Stimulated activated CD4-positive, alpha-beta T cell treated with anti-CD3 and anti-CD28 coated beads, Interleukin-4, amount 100 ng/mL, for 48 hours (primary cell): Measurements from ENCODE around the gene FTL.

Experiments
- DNase-seq, 2 donors: peaks; one replicate each; pipeline ENCODE4 v3.0.0-alpha.2; 2020; ENCODE audit warnings: low read depth in 2 of 2

Gene FTL

DNA sequence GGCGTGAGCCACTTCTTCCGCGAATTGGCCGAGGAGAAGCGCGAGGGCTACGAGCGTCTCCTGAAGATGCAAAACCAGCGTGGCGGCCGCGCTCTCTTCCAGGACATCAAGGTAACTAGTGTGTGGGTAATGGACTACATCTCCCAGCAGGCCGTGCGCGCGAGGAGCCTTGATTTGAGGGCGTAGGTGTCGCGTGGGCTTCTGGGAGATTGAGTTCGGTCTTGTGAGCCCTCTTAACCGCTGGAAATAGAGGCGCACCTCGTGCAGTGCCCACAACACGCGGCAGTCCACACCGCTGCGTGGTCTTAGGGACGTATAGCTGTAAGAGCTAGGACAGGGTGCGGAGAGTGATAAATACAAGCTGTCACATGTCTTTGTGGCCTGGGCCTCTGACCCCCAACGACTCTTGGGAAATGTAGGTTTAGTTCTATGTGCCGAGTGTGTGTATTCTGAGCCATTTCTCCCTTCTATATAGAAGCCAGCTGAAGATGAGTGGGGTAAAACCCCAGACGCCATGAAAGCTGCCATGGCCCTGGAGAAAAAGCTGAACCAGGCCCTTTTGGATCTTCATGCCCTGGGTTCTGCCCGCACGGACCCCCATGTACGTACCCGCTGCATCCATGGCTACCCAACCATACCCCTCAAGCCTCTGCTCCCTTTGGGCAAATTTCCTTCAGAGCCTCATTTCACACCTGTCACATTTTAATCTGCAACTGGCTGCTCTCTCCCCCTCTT is 864 bp downstream of the FTL start:
- DNase-seq, result peak; percentile 86 to 88

DNA sequence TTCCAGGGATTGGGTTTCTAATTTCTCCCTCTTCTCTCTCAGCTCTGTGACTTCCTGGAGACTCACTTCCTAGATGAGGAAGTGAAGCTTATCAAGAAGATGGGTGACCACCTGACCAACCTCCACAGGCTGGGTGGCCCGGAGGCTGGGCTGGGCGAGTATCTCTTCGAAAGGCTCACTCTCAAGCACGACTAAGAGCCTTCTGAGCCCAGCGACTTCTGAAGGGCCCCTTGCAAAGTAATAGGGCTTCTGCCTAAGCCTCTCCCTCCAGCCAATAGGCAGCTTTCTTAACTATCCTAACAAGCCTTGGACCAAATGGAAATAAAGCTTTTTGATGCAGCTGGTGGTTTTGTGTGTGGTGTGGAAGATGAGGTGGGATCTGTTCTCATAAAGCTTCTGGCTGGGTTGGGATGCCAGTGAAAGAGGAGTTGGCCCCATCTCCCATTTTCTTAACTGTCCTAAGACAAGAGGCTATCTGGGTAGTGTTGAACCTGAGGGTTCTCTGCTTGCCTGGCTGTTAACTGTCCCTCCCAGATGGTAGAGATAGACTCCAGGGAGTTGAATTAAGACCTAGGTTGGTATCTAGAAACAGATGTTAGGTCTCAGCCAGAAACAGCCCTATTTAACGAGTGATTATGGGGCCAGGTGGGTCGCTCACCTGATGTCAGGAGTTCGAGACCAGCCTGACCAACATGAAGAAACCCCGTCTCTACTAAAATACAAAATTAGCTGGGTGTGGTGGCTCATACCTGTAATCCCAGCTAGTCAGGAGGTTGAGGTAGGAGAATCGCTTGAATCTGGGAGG is 1.6 kb downstream of the FTL start:
- no peak for DNase-seq

DNA sequence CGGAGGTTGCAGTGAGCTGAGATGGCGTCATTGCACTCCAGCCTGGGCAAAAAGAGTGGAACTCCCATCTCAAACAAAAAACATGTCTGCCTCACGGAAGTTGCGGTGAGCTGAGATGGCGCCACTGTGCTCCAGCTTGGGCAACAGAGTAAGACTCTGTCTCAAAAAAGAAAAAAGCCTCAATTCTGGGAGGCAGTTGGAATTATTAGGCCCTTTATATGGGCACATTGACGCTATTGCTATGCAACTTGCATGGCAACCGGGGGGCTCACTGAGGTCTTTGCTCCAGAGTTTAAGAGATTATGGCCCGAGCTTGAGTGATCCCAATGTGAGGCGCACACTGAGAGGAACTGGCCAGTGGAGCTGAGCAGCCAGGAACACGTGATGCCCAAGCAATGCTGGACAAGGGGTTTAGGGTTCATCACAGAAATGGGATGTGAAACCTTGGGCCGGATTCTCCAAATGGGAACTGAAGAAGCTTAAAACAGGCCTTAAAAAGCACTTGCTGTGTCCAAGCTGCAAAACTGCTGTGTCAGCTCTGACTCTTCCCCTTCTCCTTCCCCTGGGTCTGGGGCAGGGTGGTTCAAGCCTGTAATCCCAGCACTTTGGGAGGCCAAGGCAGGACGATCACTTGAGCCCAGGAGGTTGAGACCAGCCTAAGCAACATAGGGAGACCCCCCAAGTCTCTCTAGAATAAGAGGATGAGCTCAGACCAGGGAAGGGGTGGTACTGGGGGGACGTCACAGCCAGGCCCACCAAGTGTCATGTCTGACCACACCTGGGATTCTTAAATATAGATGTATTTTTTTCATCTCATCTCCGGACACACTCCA is 2.5 kb downstream of the FTL start:
- DNase-seq, result no peak

DNA sequence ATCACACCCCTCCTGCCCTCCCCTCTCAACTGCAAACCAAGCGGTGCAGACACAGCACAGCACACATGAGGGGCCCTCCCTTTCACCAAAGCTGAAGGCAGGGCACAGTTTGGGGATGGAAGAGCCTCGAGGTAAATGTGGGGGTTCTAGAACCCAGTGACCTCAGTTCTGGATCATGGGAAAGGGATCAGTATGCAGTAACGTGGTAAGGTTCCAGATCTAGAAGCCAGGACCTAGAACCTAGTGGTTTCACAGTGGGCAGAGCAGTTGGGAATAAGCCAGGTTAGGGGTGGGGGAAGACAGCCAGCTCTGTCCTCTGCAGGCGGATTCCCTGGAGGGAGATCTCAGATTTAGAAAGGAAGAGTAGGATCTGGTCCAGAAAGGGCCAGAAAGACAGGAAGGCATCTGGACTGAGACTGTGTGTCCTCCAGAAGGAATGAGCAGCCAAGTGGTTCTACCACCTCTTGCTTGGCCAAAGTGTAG is 3.1 kb downstream of the FTL start:
- DNase-seq, result no peak

DNA sequence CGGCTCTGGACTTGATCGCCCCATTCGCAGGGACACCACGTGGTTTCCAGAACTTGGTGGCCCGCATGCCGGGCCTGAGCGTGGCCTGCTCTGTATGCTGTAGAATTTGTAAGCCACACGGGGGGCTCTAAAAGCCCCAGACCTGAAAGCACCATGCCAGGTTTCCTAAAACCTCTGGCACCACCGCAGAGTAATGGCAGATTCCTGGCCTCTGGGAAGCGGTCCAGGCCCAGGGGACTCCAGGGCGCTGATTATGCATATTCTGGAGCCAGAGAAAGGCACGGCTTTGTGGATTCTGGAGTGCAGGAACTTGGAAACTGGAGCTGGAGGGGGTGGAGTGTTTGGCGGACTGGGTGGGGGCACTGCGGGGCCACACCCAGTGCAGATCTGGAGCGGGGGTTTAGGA is 3.7 kb downstream of the FTL start:
- DNase-seq, result no peak

DNA sequence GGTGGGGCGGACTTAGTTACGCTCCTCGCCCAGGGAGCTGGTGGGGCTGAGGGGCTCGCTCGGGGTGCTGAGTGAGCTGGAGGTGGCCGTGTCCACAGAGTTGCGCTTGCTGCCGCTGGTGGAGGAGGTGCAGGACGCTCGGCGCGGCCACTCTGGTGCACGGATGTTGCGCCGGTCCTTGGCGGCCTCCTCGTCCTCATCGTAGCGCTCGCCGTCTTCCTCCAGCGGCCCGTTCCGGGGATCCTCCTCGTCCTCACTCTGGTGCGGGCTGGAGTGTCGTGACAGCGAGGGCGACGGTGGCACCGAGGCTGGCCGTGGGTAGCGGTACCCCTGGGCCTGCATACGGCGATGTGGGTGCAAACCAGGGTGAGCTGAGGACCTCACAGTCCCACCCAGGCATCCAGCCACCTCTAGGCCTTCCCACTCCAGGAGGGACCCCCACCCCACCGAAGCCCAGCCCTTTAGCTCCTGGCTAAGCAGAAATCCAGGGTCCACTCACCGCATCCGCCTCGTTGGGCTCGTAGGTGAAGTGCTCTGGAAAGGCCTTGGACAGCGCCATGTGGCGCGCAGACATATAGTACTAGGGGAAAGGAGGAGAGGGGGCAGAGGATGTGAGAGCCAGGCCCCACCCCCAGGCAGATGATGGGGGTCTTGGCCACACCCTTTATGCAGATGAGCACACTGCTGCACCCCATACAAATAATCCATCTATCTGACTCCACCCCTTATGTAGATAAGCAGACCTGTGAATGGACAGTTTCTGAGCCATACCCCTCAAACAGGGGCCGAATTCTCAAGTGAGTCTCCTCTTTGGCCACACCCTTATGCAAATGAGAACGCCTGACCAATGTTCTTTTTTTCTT is 4.4 kb downstream of the FTL start:
- DNase-seq, result no peak

DNA sequence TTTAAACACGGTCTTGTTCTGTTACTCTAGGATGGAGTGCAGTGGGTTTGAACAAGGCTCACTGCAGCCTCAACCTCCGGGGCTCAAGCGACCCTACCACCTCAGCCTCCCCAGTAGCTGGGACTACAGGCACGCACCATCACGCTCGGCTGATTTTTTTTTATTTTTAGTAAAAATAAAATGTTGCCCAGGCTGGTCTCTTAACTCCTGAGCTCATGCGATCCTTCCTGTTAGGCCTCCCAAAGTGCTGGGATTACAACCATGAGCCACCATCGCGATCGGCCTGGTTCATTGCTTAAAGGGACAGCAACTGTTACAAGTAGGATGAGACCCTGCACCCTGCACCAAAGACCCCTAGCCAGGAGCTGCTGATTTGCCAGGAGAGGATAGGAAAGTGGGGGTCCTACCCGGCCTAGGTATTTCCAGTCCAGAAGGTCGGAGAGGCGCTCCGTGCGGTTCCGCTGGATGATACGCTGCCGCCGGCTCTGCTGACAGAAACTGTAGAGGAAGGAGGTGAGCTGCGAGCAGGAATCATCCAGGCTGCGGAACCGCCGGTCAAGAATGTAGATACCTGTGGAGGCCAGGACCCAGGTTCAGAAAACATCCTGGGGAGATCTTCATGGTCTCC is 5.1 kb downstream of the FTL start:
- no peak for DNase-seq

DNA sequence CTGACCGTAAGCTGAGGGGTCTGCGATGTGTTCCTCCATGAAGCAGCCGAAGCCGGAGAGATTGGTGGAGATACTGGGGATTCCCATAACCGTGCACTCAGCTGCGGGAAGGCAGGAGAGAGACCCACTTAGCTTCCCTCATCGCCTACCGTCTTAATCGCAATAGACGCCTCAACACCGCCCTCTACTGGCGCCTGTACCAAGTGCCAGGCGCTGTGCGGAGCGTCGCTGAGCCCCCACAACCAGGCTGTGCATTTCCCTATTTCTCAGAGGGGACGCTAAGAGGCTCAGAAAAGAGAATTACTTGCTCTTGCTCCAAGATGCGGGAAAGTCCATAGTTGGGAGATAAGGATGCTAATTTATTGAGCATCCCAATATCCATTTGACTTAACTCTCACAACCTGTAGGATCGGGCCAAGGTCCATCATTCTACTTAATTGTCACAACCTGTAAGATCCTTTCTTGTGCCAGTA is 5.8 kb downstream of the FTL start:
- DNase-seq, result peak; percentile 78 to 83

DNA sequence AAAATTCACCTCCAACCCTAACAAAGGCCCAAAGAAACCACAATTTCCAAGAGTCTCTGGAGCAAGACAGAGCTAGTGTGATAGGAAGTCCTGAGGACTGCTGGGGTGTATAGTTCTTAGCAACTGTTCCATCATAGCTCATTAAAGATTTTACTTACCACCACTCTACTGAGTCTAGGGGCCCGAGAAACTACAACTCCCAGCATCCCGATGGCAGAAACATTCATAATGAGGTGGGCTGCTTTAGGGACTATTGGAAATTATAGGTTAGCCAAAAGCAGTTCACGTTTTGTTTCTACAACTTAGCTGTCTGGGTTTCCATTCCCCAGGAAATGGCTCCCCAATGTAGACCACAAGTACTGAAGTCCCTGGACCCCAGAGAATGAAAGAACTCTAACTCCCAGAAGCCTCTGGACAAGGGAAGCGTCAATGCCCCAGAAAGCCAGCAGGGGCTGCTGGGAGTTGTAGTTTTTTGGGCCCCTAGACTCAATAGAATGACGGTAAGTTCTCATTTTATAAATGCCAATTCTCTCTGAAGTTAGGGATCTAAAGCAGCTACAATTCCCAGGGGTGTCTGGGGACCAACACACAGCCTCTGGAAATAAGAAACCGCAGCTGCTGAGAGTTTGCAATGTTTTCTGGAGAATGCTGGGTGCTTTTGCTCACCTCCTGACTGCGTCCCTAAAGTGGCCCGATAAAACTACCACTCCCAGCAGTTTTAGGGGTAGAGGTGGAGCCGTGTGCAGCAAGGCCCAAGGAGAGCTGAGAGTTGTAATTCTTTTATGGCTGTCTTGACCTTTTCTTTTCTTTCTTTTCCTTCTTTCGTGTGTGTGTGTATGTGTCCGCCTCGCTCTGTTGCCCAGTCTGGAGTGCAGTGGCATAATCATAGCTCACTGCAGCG is 11.1 kb downstream of the FTL start:
- no peak for DNase-seq

DNA sequence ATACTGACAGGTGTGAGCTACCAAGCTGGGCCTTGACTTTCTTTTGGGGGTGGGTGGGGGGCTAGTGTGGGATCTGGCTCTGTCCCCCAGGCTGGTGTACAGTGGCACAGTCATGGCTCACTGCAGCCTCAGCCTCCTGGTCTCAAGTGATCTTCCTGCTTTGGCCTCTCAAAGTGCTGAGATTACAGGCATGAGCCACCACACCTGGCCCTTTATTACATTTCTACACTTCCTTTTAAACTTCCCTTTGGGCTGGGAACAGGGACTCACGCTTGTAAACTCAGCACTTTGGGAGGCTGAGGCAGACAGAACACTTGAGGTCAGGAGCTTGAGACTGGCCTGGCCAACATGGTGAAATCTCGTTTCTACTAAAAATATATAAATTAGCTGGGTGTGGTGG is 12.0 kb downstream of the FTL start:
- DNase-seq, result no peak

DNA sequence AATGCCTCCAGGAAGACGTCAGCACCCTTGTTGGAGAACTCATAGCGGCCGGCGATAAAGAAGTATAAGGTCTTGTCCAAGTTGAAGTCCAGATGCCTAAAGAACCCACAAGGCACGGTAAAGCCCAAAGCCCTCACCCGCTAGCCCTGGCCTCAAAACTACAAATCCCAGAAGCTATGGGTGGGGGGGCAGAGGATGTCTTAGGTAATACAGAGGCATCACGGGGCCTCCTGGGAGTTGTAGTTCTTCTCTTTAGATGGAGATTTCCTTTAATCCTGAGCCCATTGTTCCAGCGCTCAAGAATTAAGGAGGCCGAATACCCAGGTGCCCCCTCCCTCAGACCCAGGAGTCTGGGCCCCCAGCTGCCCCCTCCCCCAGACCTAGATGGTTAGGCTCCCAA is 17.2 kb downstream of the FTL start:
- DNase-seq, result no peak

DNA sequence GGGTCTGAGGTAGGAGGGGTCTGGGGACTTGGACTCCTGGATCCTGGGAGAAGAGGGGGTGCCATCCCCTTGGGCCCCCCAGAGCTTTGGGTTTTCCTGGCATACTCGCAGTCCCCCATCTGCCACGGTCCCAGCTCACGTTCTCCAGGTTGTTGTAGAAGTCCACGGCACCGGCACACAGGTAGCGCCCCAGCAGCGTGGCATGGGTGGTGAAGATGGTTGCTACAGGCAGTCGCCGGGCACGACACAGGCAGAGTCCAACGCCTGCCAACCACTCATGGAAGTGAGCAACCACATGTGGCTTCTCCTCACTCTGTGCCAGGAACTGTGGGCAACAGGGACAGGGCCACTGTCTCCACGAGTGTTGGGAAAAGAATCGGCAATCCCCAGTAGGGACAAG is 20.6 kb downstream of the FTL start:
- no peak for DNase-seq

DNA sequence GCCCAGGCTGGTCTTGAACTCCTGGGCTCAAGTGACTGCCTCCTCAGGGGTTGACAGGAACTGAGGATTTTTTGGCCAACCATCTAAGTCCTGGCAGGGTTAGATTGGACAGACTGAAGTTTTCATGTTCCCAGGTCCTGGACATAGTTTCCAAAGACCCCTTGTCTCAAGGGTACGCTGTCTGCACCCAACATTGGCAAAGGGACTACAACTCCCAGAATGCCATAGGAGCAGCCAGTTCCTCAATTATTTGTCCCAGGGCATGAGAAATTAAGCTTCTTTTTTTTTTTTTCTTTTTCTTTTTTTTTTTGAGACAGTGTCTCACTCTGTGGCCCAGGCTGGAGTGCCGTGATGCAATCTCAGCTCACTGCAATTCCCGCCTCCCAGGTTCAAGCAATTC is 21.1 kb downstream of the FTL start:
- DNase-seq, result no peak

DNA sequence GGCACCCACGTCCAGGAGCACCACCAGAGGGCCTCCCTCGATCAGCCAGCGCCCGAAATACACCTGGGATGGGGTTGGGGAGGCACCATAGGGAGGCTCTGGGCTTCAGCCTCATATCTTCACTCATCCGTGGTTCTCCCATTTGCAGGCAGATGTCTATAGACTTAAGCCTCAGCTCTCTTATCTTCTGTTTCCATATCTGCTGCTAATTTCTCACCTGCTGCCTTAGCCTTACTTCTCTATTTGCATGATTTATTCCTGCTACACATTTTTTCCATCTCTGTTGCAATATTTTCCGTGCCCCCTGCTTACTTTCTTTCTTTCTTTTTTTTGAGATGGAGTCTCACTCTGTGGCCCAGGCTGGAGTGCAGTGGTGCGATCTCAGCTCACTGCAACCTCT is 22.2 kb downstream of the FTL start:
- DNase-seq, result no peak

DNA sequence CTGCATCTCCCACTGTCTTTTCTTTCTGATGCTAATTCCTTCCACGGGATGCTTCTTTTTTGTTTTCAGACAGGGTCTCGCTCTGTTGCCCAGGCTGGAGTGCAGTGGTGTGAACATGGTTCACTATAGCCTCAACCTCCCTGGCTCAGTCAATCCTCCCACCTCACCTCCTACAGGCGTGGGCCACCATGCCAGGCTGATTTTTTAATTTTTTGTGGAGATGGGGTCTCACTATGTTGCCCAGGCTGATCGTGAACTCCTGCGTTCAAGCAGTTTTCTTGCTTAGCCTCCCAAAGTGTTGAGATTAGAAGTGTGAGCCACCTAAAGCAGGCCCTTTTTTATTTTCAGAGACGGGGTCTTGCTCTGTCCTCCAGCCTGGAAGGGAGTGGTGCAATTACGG is 23.2 kb downstream of the FTL start:
- DNase-seq, result no peak

DNA sequence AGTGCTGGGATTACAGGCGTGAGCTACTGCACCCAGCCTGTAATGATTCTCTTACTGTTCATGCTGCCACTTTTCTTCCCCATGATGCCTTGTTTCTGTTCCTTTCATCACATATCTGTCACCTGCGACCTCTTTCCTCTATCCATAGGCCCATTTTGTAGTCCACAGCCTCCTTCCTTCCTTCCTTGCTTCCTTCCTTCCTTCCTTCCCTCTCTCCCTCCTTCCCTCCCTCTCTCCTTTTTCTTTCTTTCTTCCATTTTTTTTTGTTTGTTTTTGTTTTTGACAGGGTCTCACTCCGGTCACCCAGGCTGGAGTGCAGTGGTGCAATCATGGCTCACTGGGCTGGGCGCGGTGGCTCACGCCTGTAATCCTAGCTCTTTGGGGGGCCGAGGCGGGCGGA is 23.8 kb downstream of the FTL start:
- DNase-seq, result no peak

DNA sequence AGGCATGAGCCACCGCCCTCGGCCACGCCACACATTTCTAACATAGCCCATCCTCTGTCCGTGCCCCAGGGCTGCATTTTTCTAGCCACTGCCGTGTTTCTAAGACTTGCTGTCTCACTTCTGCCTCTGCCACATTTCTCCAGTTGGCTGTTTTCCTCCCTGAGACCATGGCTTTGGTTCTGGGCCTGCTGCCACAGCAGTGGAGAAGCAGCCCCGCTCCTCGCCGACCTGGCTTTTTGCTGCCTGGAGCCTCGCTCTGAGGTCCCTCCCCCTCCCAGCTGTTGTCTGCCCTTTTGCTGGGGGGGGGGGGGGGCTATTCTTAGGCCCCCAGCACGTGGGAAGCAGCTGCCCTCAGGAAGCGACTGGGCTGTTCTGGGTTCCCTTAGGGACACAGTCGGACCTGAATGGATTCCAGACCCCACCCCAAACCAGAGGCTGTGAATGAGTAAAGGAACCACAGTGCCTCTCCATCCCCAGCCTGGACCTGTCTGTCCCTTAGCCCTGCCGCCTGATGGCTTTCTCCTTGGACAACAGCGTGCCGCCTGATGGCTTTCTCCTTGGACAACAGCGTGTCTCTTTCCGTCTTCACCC is 24.7 kb downstream of the FTL start:
- DNase-seq, result no peak

DNA sequence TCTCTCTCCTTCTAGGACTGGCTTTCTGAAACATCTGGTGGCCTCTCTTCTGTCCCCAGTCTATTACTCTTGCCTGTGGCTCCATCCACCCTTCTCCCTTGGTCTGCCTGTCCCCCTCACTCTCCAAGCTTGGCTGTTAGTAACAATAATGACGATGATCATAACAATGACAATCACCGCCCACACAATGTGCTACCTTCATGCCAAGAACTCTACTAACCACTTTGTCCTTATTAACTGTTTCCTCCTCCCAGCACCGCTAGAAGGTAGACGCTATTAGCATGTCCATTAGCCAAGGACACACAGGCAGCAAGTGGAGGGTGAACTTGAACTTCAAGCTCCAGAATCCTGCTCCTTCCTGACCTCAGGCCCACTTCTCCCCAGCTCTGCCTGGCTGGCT is 25.3 kb downstream of the FTL start:
- no peak for DNase-seq

DNA sequence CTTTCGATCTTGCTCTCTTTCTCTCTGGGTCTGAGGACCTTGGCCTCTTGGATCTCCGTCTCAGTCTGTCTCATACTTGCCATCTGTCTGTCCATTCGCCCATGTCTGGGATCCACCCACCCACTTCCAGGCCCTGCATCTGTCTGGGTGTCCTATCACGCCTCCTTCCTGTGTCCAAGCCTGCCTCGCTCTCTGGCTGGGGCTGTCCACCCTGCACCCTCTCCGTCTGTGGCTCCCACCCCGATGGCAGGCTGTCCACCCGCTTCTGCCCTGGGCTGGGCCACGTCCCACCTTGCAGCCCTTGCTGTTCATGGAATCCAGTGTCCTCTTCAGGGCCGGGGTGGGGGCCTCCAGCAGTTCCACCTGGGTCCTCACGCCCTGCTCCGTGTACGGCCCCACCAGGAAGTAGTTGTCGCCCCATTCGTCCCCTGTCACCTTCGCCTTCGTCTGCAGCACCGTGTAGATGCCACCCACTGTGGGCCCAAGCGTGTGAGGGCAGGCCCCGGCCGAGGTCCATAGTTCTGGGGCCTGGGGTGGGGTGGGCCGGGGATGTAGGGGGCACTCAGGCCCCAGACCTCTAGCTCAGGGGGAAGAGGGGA is 26.0 kb downstream of the FTL start:
- no peak for DNase-seq
